G401 (cell line): ENCODE data around the gene CFI. TPM values are rescaled to one million over a fixed set of nuclear protein-coding genes. Genes with fewer than 3 reads are reported as not detected.

Source experiments
- DNase-seq: peaks from one replicate; pipeline ENCODE4 v3.0.0-alpha.2; 2015; ENCODE audit warnings: low spot score
- in situ Hi-C: cut with HindIII; loops from 2 replicates; pipeline ENCODE4 v1.10.0; 2016; ENCODE audit warnings: low sequenced_read_pairs, mixed read lengths
- total RNA-seq: library from RNA; depleted of rRNA; stranded (reverse); fragments of >200 nt; shearing (Covaris generic); gene quantifications from 2 replicates; pipeline ENCODE4 v1.2.3, GENCODE V29; 2014; rRNA removed

Gene CFI
- total RNA-seq, 1 experiment from 2014 or later: not detected

GRCh38 chr4:109702950-109703663 is 98.7 kb downstream of the CFI start, which contains the start of gene CASP6:
TSS of gene CASP6 (minus strand) at chr4:109703445. CDS start at chr4:109703395, 50 bp downstream.
- in situ Hi-C loops: no loop called here
- peak; percentile 72 for DNase-seq

GRCh38 chr4:109701566-109702410 is 100.0 kb downstream of the CFI start:
- in situ Hi-C loops: no loop called here
- DNase-seq: no peak

GRCh38 chr4:109699553-109700225 is 102.1 kb downstream of the CFI start:
- DNase-seq: no peak
- in situ Hi-C loops: no loop called here

- in situ Hi-C loops: no loop called here
- no peak for DNase-seq
Observed at GRCh38 chr4:109698656-109699055, 103.1 kb downstream of the CFI start.

GRCh38 chr4:109691411-109691920 is 110.3 kb downstream of the CFI start:
- in situ Hi-C loops: no loop called here

More at GRCh38 chr4:109691411-109691920, 110.3 kb downstream of the CFI start:
- no peak for DNase-seq

Other genes with a start within 250 kb of the CFI start
- gene MCUB, start 241.8 kb downstream of the CFI start, total RNA-seq: 21.0 and 50.2 TPM in 2 replicates
- 23.1 and 72.9 TPM in 2 replicates for gene CASP6, start 98.6 kb downstream of the CFI start, total RNA-seq
- gene PLA2G12A, start 71.9 kb downstream of the CFI start, total RNA-seq: 13.8 and 23.5 TPM in 2 replicates
- gene GAR1, start 13.8 kb upstream of the CFI start, total RNA-seq: 19.0 and 23.1 TPM in 2 replicates
- gene RRH, start 26.0 kb upstream of the CFI start, total RNA-seq: not detected in 2 replicates
- not detected in 2 replicates for gene LRIT3, start 46.1 kb upstream of the CFI start, total RNA-seq
- not detected in 2 replicates for gene EGF, start 110.9 kb upstream of the CFI start, total RNA-seq